Thoracic aorta (tissue), 2 donors: ENCODE data around the gene TNIK. TPM values are rescaled to one million over a fixed set of nuclear protein-coding genes. Genes with fewer than 3 reads are reported as not detected.

Source experiments
- ATAC-seq: fragments of 150-250 bp; one replicate; pipeline ENCODE4 v1.8.0; 2017; ENCODE audit warnings: low read depth; ENCODE audit not compliant: insufficient number of reproducible peaks, low FRiP score
- DNase-seq: peaks from one replicate; pipeline ENCODE4 v3.0.0-alpha.2; 2020; ENCODE audit warnings: low spot score
- H3K27ac ChIP-seq, 2 donors: fragments of 200-600 bp; sonication (generic); 1 replicate in 1 of 2; 2 replicates in 1 of 2; pipeline ENCODE4 v1.5.1; 2016; ENCODE audit warnings: mild to moderate bottlenecking in 2 of 2, moderate library complexity in 2 of 2
- H3K27me3 ChIP-seq: fragments of 200-600 bp; sonication (generic); replicated peaks from 2 replicates; pipeline ENCODE4 v1.6.0; 2016; ENCODE audit warnings: mild to moderate bottlenecking; ENCODE audit not compliant: insufficient read depth
- H3K36me3 ChIP-seq: fragments of 200-600 bp; sonication (generic); one replicate; pipeline ENCODE4 v1.5.1; 2016
- H3K4me1 ChIP-seq, 2 donors: fragments of 200-600 bp; sonication (generic); 1 replicate in 1 of 2; 2 replicates in 1 of 2; pipeline versions ENCODE4 v1.5.1 to v1.6.0; 2016; ENCODE audit warnings: low read depth in 2 of 2, mild to moderate bottlenecking in 1 of 2; ENCODE audit not compliant: control insufficient read depth in 1 of 2
- H3K4me3 ChIP-seq: fragments of 200-600 bp; sonication (generic); 2 replicates; pipeline ENCODE4 v1.5.1; 2016; ENCODE audit warnings: mild to moderate bottlenecking
- H3K9me3 ChIP-seq: fragments of 200-600 bp; sonication (generic); 2 replicates; pipeline ENCODE4 v1.5.1; 2016
- total RNA-seq, 2 donors: library from RNA; depleted of rRNA; stranded (reverse); fragments of >200 nt; gene quantifications; one replicate each; pipeline versions ENCODE4 v1.1.0 to v1.2.3, GENCODE V29; 2016
- TF ChIP-seq, protein P1 (sequence below): fragments of 200-600 bp; sonication (generic); IDR thresholded peaks from one replicate; pipeline ENCODE4 v1.5.1; 2019; ENCODE audit warnings: antibody characterized with exemption

TNIK gene
- total RNA-seq, result 10 to 100 TPM; 18.3 to 21.7 TPM

DNA sequence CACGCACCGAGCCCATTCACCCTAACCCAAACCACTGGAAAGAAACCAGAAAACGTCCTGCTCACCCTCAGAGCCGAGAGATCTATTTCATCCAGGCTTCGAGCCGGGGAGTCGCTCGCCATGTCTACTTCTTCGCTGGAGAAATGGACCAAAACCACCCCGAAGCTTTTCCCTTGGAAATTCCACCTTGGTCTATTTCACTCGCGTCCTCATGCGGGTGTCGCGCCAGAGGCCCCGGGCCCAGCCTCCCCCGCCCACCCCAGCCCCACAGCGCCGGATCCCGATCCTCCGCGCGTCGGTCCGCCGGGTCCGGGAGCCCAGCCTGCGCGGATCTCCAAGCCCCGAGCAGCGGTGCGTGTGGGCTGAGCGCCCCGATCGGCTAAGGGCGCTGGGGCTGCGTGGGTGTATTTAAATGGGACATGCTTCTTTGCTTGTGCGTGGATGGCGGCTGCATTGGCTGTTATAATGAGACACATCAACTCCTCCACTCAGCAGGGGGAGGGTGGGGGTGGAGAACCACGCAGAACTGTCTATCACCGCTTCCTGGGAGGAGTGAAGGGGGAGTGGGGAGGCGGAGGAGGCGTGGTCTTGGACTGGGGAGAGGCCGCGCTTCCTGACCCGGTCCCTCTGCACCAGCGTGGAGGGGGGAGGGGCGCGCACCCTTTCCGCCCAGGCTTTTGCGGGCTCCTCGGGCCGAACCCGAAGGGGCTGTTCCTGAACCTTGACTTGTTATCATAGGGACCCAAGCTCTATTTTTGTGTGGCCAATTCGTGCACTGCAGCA, at the start of gene TNIK:
TSS of gene TNIK (minus strand) at position 464 of the 783 bp plus-strand sequence. CDS start at position 122, 342 bp downstream.
- H3K36me3 ChIP-seq, result no peaks in the 10 kb centered on the region
- peaks cover 0 to 41% of the 10 kb centered on the region in 2 donors for H3K4me1 ChIP-seq
- peak; percentile 78 for DNase-seq
- peak; percentile 65 for ATAC-seq
- H3K4me3 ChIP-seq, result peak within 1 kb of the TSS; percentile 88
- H3K9me3 ChIP-seq, result no peaks in the 10 kb centered on the region
- TF ChIP-seq, protein P1, sequence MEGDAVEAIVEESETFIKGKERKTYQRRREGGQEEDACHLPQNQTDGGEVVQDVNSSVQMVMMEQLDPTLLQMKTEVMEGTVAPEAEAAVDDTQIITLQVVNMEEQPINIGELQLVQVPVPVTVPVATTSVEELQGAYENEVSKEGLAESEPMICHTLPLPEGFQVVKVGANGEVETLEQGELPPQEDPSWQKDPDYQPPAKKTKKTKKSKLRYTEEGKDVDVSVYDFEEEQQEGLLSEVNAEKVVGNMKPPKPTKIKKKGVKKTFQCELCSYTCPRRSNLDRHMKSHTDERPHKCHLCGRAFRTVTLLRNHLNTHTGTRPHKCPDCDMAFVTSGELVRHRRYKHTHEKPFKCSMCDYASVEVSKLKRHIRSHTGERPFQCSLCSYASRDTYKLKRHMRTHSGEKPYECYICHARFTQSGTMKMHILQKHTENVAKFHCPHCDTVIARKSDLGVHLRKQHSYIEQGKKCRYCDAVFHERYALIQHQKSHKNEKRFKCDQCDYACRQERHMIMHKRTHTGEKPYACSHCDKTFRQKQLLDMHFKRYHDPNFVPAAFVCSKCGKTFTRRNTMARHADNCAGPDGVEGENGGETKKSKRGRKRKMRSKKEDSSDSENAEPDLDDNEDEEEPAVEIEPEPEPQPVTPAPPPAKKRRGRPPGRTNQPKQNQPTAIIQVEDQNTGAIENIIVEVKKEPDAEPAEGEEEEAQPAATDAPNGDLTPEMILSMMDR, result peak; percentile 50
- H3K27me3 ChIP-seq, result no peaks in the 10 kb centered on the region
- peak within 1 kb of the TSS; percentile 41 to 51 for H3K27ac ChIP-seq

DNA sequence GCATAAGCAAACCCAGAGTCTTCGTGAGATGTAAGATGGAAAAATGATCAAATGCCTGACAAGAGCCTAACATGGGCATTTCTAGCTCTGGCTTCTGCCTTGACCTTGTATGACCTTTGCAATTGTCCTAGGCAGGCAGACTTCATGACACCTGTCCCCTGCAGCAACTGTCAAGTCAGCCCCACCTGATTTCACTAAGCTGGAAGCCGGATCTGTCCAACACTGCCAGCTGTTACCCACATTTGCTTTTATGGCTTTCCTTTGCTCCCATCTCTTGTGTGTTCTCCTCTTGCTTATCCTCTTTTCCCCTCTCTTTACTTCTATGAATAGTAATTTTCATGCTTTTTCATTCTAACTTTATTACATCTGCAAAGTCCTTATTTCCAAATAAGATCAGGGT, 48.5 kb upstream of the TNIK start:
- no peak for ATAC-seq
- H3K36me3 ChIP-seq, result no peaks in the 10 kb centered on the region
- no peak overlapping the region for H3K4me3 ChIP-seq
- no peaks in the 10 kb centered on the region for H3K27me3 ChIP-seq
- TF ChIP-seq, protein P1, result no peak
- no peak overlapping the region for H3K27ac ChIP-seq
- H3K4me1 ChIP-seq, result peaks cover 3 to 4% of the 10 kb centered on the region in 2 donors
- no peak for DNase-seq
- H3K9me3 ChIP-seq, result no peaks in the 10 kb centered on the region

DNA sequence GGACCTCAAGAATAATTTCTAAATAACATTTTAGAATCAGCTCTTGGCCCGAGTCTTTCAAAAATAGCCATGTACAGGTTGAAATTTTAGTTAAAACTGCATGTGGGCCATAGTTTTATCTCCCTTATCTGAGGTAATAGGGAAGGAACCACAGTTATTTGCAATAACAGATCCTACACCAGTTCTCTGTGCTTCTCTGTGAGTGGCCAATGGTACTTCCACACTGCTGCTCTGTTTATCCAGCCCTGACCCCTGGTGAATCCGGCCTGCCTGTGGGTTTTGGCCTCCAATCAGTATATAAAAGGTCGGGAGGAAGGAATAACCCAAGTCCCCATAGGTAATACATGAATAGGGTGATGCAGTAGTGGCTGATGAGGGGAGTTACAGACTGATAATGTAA, 48.0 kb upstream of the TNIK start:
- Histone ChIP-seq H3K36me3 (no peaks in the 10 kb centered on the region), H3K4me1 (no peaks in the 10 kb centered on the region), H3K27me3 (no peaks in the 10 kb centered on the region), H3K4me3 (no peak overlapping the region), H3K27ac (no peak overlapping the region), H3K9me3 (no peaks in the 10 kb centered on the region)
- DNase-seq (no peak), ATAC-seq (no peak)
- TF ChIP-seq, protein P1, result no peak

DNA sequence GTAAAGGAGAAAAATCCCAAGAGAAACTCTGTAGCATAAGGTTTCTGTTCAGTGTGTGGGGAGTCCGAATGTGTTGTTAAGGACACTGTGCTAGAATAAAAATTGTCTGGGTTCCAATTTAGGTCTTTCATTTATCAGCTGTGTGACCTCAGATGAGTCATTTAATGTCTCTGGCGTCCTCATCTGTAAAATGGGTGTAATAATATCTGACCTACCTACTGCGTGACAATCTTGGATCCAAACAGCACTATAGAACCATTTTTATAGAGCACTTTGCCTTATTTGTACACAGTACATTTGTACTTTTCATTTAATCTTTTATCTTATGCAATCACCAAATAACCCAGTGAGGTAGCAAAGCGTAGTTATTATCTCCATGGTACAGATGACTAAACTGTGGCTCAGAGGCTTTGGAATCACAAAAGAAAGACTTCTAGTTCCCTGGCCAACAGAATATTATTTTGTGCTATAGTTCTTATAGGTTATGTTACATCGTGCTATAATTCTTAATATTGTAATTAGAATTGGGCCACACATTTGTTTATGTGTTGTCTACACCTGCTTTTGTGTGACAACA, 46.6 kb upstream of the TNIK start:
- Histone ChIP-seq H3K9me3 (no peaks in the 10 kb centered on the region), H3K36me3 (no peaks in the 10 kb centered on the region), H3K4me3 (no peak overlapping the region), H3K27me3 (no peaks in the 10 kb centered on the region), H3K27ac (no peak overlapping the region), H3K4me1 (no peaks in the 10 kb centered on the region)
- ATAC-seq (no peak), DNase-seq (no peak)
- TF ChIP-seq, protein P1, result no peak

DNA sequence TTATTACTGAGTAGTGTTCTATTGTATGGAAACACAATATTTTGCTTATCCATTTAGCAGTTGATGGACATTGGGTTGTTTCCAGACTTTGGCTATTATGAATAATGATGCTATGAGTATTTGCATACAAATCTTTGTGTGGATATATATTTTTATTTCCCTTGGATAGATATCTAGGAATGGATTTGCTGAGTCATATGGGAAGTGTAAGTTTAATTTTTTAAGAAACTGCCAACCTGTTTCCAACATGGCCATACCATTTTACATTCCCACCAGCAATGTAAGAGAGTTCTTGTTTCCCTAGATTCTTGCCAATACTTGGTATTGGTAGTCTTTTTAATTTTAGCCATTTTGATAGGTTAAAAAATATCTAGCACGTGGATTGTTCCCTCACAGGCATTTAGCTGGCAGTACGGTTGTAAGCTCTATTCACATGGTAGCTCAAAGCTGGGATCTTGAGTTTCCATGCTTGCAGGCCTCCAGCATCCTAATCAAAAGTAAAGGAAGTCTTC, 45.7 kb upstream of the TNIK start:
- no peaks in the 10 kb centered on the region for H3K9me3 ChIP-seq
- no peak for ATAC-seq
- no peak overlapping the region for H3K27ac ChIP-seq
- H3K36me3 ChIP-seq, result no peaks in the 10 kb centered on the region
- no peaks in the 10 kb centered on the region for H3K27me3 ChIP-seq
- H3K4me1 ChIP-seq, result no peaks in the 10 kb centered on the region
- H3K4me3 ChIP-seq, result no peak overlapping the region
- no peak for DNase-seq
- TF ChIP-seq, protein P1, result no peak
